ENCODE data around the gene CRIP2.

Gene CRIP2

GRCh38 chr14:105461903-105462302 lies 12.7 kb upstream of the CRIP2 start:
- TF ChIP-seq, protein P1, sequence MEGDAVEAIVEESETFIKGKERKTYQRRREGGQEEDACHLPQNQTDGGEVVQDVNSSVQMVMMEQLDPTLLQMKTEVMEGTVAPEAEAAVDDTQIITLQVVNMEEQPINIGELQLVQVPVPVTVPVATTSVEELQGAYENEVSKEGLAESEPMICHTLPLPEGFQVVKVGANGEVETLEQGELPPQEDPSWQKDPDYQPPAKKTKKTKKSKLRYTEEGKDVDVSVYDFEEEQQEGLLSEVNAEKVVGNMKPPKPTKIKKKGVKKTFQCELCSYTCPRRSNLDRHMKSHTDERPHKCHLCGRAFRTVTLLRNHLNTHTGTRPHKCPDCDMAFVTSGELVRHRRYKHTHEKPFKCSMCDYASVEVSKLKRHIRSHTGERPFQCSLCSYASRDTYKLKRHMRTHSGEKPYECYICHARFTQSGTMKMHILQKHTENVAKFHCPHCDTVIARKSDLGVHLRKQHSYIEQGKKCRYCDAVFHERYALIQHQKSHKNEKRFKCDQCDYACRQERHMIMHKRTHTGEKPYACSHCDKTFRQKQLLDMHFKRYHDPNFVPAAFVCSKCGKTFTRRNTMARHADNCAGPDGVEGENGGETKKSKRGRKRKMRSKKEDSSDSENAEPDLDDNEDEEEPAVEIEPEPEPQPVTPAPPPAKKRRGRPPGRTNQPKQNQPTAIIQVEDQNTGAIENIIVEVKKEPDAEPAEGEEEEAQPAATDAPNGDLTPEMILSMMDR (conservative IDR thresholded peaks at IDR 0.05; ENCODE audit: low read length): no peak
- DNase-seq (ENCODE audit: low read depth): no peak

DNA sequence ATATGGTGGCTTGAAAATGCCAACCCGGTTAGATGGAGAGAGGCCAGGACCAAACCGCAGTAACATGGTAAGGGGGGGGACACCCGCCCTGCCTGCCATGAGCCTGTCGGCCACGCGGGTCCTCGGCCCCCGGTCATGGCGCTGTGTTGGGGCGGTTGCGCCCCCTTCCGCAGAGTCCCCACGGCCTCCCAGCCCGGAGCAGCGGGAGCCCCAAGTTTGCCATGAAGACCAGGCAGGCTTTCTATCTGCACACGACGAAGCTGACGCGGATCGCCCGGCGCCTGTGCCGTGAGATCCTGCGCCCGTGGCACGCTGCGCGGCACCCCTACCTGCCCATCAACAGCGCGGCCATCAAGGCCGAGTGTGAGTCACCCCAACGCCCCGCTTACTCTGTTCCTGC lies 10.1 kb upstream of the CRIP2 start:
- TF ChIP-seq, protein P1 (conservative IDR thresholded peaks at IDR 0.05; ENCODE audit: low read length): no peak
- no peak for DNase-seq (ENCODE audit: low read depth)
- H3K4me3 ChIP-seq (ENCODE audit: low read length): no peak overlapping the region

More at GRCh38 chr14:105461903-105462302, 12.7 kb upstream of the CRIP2 start:
- no peak overlapping the region for H3K4me3 ChIP-seq (ENCODE audit: low read length)

GRCh38 chr14:105465209-105466031 lies 9.2 kb upstream of the CRIP2 start:
- DNase-seq (ENCODE audit: low read depth): no peak
- TF ChIP-seq, protein P1 (conservative IDR thresholded peaks at IDR 0.05; ENCODE audit: low read length): no peak
- H3K4me3 ChIP-seq (ENCODE audit: low read length): no peak overlapping the region

GRCh38 chr14:105466531-105467248 lies 7.9 kb upstream of the CRIP2 start:
- TF ChIP-seq, protein P1 (conservative IDR thresholded peaks at IDR 0.05; ENCODE audit: low read length): no peak
- DNase-seq (ENCODE audit: low read depth): no peak
- no peak overlapping the region for H3K4me3 ChIP-seq (ENCODE audit: low read length)

DNA sequence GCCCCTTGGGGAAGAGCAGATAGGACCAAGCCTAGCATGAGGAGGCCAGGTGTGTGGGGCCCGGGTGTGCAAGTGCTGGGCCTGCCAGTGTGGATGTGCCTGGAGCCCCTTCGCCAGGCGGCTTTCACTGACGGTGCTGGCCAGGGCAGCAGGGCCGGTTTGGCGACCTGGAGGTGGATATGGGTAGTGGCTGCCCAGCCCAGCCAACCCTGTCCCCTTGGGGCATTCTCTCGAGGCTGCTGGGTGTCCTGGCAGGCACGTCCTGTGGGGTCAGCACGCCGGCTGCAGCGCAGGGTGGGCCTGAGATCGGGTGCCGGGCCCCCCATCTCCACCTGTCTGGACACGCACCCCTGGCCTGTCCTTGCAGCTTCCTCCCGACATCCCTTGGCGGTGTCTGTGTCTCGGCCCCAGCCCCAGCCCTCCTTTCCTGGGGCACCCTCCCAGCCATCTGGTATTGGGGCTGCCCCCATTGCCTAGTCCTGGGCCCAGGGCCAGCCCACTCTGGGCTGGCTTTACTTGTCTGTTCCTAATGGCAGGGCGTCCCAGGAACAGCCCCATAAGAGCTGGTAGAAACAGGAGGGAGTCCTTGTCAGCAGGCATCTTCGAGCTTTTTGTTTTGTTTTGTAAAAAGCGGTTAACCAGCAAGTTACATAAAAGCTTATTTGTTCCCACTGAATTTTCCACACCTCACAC lies 7.2 kb upstream of the CRIP2 start:
- no peak for DNase-seq (ENCODE audit: low read depth)
- no peak overlapping the region for H3K4me3 ChIP-seq (ENCODE audit: low read length)
- TF ChIP-seq, protein P1 (conservative IDR thresholded peaks at IDR 0.05; ENCODE audit: low read length): no peak

- DNase-seq (ENCODE audit: low read depth): no peak
- TF ChIP-seq, protein P1 (conservative IDR thresholded peaks at IDR 0.05; ENCODE audit: low read length): no peak
- no peak overlapping the region for H3K4me3 ChIP-seq (ENCODE audit: low read length)
Measured at GRCh38 chr14:105467942-105468471, 6.6 kb upstream of the CRIP2 start.
